ENCODE results near the gene KCTD16.

DNA sequence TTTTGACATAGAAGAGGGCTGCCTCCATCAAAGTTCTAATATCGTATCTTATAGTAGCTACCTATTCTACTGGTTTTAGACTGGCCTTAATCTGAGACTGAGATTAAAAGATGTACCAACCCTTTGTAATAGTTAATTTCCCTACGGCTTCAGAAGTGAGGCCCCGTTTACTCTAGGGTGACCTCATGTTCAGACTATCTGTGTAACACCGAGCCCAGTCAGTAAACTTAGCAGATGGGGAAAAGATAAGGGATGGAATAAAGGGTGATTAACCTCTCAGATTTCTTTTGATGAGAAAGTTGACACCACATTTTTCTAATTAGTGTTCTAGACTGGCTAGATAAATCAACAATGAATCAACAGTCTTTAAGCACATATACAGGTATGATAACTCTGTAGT is 283.1 kb downstream of the KCTD16 start:
- TF ChIP-seq, protein P1, sequence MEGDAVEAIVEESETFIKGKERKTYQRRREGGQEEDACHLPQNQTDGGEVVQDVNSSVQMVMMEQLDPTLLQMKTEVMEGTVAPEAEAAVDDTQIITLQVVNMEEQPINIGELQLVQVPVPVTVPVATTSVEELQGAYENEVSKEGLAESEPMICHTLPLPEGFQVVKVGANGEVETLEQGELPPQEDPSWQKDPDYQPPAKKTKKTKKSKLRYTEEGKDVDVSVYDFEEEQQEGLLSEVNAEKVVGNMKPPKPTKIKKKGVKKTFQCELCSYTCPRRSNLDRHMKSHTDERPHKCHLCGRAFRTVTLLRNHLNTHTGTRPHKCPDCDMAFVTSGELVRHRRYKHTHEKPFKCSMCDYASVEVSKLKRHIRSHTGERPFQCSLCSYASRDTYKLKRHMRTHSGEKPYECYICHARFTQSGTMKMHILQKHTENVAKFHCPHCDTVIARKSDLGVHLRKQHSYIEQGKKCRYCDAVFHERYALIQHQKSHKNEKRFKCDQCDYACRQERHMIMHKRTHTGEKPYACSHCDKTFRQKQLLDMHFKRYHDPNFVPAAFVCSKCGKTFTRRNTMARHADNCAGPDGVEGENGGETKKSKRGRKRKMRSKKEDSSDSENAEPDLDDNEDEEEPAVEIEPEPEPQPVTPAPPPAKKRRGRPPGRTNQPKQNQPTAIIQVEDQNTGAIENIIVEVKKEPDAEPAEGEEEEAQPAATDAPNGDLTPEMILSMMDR (IDR thresholded peaks at IDR 0.05), result no peak
- TF ChIP-seq POLR2A (IDR thresholded peaks at IDR 0.05), result no peak
